Stimulated activated naive CD8-positive, alpha-beta T cell treated with anti-CD3 and anti-CD28 coated beads, Interleukin-15, amount 100 ng/mL, for 72 hours (primary cell): ENCODE data around the gene PLXDC2.
A peak's percentile ranks its signal among the peaks of the same experiment; 100 is the strongest.

Source experiments
- ATAC-seq: fragments of 150-1000 bp; cut with Tn5 transposase; 2 replicates; pipeline ENCODE4 v1.10.0; 2021; ENCODE audit warnings: mild to moderate bottlenecking, moderate library complexity
- DNase-seq, 2 donors: peaks; one replicate each; pipeline ENCODE4 v3.0.0; 2021 to 2022
- H3K27ac Mint-ChIP-seq, 2 donors: one replicate each; pipeline ENCODE4 v1.8.0; 2022; ENCODE audit warnings: mild to moderate bottlenecking in 2 of 2, mixed read lengths in 2 of 2, moderate library complexity in 2 of 2
- H3K27me3 Mint-ChIP-seq: one replicate; pipeline ENCODE4 v1.8.0; 2022; ENCODE audit warnings: mixed read lengths
- H3K4me1 Mint-ChIP-seq: one replicate; pipeline ENCODE4 v1.8.0; 2022; ENCODE audit warnings: mild to moderate bottlenecking, mixed read lengths
- H3K4me3 Mint-ChIP-seq, 2 donors: one replicate each; pipeline ENCODE4 v1.8.0; 2022; ENCODE audit warnings: mild to moderate bottlenecking in 2 of 2, mixed read lengths in 2 of 2, moderate library complexity in 1 of 2
- H3K9me3 Mint-ChIP-seq, 2 donors: one replicate each; pipeline ENCODE4 v1.8.0; 2022; ENCODE audit warnings: mixed read lengths in 2 of 2

Gene PLXDC2

DNA sequence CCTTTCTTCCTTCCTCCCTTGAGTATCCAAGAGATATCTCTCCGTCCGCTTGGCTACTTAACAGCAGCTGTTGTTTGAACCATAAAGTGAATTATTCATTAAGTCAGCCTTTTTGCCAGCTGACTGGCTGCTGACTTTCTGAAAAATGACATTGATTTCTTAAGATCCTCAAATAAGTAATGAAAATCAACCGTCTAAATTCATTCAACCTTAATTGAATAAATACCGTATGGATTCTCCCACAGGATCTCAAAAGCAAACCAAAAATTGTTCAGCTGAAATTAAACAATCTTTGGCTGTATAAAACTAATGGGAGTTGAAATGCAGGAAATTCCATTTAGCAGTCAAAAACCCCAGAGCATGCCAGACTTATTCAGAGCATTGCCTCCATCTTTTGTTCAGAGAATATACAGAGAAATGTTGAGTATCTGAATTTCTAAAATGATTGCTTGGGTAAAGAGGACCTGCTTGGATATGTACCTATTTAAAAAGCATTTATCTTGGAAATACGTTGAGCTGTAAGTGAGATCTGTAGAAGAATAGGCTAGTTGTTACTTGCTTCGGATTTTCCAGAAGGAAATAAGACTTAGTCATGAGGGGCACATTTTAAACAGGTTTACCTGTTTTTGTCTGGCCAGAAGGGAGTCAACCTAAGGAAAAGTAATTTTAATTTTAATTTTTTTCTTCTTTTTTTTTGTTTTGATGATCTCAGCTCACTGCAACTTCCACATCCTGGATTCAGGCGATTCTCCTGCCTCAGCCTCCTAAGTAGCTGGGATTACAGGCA is 136.2 kb downstream of the PLXDC2 start:
- DNase-seq (no peak), ATAC-seq (no peak)
- H3K27me3 Mint-ChIP-seq, result no peaks in the 10 kb centered on the region
- H3K27ac Mint-ChIP-seq, result no peak overlapping the region
- H3K9me3 Mint-ChIP-seq, result no peaks in the 10 kb centered on the region
- no peak overlapping the region for H3K4me3 Mint-ChIP-seq
- no peaks in the 10 kb centered on the region for H3K4me1 Mint-ChIP-seq

DNA sequence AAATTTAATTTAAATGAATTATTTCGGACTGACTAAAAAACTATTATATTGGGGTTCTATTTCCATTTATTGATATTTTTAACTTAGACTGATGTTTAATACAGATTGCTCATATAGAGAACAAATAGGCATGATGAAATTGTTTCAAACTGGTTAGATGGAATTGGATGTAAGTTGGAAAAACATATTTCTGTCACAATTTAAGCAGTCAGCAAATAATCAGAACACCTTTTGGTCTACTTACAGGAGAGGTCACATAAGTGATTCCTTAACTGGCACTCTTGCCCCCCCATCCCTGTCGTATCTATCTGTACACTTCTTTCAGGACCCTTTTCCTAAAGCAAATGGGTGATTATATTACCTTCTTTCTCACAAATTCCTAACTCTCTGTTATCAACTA is 138.4 kb downstream of the PLXDC2 start:
- Mint-ChIP-seq H3K27ac (no peak overlapping the region), H3K4me3 (no peak overlapping the region), H3K27me3 (no peaks in the 10 kb centered on the region), H3K4me1 (no peaks in the 10 kb centered on the region), H3K9me3 (no peaks in the 10 kb centered on the region)
- no peak for DNase-seq
- no peak for ATAC-seq

DNA sequence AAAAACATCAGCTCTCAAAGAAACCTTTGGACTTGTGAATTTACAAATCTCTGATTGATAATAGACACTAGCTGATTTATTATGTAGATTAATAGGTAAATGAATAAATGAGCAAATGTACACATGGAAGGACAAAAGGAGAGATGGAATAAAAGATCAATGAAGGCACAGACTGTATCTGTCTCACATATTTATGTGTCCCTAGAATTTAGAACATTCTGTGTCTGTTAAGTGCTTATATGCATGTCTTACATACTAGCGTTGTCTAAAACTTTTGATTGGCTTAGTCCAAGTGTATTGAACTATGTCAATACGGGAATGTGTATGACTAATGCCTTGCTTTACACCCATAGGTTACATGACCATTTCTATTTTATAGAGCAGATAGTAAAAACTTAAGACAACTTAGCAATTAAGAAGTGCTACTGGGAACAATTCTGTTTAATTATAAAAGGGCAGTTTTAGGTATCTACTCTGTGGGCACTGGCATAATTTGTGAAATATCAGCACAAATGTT is 140.3 kb downstream of the PLXDC2 start:
- H3K27me3 Mint-ChIP-seq, result no peaks in the 10 kb centered on the region
- ATAC-seq (no peak), DNase-seq (no peak)
- H3K4me3 Mint-ChIP-seq, result no peak overlapping the region
- H3K27ac Mint-ChIP-seq, result no peak overlapping the region
- H3K4me1 Mint-ChIP-seq, result no peaks in the 10 kb centered on the region
- no peaks in the 10 kb centered on the region for H3K9me3 Mint-ChIP-seq

DNA sequence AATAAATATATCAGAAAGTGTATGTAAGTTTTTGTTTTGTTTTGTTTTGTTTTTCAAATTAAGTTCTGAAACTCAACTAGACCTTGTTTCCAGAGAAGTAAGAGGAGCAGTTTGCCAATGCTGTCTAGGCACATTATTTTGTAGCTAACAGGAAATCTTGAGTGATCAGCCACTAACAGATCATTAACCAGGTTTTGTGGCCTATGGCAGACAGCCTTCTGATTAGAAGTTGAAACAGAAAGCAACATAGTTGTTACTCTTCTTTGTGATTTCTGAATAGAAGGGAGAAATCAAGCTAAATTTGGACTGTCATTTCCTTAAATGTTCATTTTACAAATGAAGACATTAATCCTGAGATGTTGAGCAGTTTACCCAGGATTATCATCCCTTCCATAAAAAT is 142.6 kb downstream of the PLXDC2 start:
- H3K27ac Mint-ChIP-seq, result no peak overlapping the region

DNA sequence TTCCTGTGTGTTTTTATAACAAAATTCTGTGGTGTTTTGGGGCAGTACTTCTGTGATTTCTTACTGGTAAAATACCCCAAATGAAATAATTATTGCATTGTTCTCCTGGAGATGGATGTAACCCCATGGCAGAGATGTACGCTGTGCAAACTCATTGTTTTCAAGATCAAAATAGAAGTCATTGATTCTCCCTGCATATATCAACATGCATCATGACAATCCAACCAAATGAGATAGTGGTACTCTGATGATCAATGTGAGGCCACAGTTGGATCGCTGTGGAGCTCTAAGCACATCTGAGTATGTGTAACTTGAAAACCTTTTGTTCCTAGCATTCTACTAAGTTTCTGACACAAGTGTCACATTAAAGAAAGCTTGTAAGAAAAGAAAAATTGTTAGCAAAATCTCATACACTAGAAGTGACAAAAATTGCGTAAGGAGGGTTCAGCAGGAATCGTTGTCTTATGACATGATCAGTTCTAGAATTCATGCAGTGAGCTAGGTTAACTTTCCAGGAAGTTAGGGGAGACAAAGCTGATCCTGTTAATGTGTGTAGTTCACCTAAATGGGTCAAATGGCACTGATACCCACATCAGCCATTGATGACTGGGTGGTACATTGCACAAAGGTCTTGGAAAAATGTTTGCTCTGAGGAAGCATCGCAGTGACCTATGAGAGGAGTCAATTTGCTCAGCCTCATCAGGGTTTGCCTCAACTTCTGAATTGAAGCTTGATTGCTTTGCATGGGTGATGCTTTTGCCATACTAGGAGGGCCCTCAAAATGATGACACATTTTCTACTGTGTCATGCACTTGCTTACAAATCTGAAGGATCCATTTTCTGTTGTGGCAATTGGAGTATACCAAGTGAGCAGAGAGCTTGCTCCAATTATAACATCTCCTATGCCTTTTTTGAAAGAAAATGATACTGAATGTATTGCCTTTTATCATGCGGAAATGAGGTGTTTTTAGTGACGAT is 145.1 kb downstream of the PLXDC2 start:
- H3K4me1 Mint-ChIP-seq, result no peaks in the 10 kb centered on the region
- H3K4me3 Mint-ChIP-seq, result no peak overlapping the region

More for the DNA sequence above, 142.6 kb downstream of the PLXDC2 start:
- no peak overlapping the region for H3K4me3 Mint-ChIP-seq
- DNase-seq, result no peak
- no peaks in the 10 kb centered on the region for H3K9me3 Mint-ChIP-seq
- no peaks in the 10 kb centered on the region for H3K4me1 Mint-ChIP-seq
- ATAC-seq, result no peak
- H3K27me3 Mint-ChIP-seq, result no peaks in the 10 kb centered on the region

DNA sequence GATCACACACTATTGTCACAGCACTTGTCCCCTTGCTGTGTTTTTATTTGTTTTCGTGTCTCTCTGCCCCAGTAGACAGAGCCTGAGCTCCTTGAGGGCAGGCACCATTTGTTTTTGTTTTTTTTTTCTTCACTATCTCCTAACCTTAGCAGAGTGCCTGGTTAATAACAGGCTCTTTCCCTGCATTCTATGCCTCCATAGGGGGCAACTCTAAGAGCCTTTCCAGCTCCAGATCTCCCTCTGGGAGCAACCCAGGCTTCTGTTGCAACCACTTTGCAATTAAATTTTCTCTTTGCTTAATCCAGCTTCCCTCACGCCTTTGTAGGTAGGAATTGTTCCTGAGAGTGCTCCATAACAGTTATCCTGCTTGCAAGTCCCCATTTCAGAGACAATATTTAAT is 148.4 kb downstream of the PLXDC2 start:
- DNase-seq, result no peak
- Mint-ChIP-seq H3K27ac (peak overlapping the region in 1 of 2 donors; percentile 71), H3K9me3 (no peaks in the 10 kb centered on the region), H3K4me3 (no peak overlapping the region), H3K27me3 (no peaks in the 10 kb centered on the region), H3K4me1 (no peaks in the 10 kb centered on the region)
- ATAC-seq, result no peak

More for the DNA sequence above, 145.1 kb downstream of the PLXDC2 start:
- ATAC-seq, result no peak
- Mint-ChIP-seq H3K27me3 (no peaks in the 10 kb centered on the region), H3K27ac (no peak overlapping the region), H3K9me3 (no peaks in the 10 kb centered on the region)
- no peak for DNase-seq

DNA sequence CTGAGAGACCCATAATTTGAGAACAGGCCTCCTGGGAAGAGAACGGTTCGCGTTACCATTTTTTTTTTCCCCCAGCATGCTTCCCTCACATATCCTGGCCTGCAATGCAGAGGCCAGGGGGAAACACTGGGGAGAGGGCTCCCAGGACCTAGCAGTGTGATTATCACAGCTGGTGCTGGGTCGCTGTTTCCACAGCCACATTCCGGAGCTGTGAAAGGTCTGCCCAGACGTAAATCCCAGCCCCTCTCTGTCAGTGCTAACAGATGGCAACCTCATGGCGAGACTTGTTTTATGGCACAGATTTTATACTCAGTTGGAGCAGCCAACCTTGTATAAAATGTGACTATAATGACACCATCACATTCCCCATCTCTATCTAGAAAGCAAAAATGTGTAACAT is 150.5 kb downstream of the PLXDC2 start:
- Mint-ChIP-seq H3K4me1 (no peaks in the 10 kb centered on the region), H3K9me3 (no peaks in the 10 kb centered on the region), H3K27ac (no peak overlapping the region), H3K27me3 (no peaks in the 10 kb centered on the region), H3K4me3 (no peak overlapping the region)
- ATAC-seq (no peak), DNase-seq (no peak)

DNA sequence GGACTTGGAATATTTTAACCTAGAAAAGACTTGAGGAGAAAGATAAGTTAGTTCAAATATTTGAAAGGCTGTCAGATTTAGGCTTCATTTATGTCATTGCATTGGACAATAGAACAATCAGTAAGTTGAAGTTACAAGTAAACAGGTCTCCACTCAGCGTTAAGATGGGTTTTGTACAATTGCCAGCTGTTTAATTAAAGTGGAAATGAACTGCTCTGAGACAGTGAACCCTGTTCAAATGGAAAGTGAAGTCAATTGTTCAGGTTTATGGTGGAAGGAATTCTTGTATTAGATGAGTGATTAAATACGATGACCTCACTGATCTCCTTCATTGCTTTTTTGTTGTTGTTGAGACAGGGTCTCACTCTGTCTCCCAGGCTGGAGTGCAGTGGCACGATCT is 151.7 kb downstream of the PLXDC2 start:
- ATAC-seq (no peak), DNase-seq (no peak)
- Mint-ChIP-seq H3K4me1 (no peaks in the 10 kb centered on the region), H3K27ac (no peak overlapping the region), H3K27me3 (no peaks in the 10 kb centered on the region), H3K4me3 (no peak overlapping the region), H3K9me3 (no peaks in the 10 kb centered on the region)

DNA sequence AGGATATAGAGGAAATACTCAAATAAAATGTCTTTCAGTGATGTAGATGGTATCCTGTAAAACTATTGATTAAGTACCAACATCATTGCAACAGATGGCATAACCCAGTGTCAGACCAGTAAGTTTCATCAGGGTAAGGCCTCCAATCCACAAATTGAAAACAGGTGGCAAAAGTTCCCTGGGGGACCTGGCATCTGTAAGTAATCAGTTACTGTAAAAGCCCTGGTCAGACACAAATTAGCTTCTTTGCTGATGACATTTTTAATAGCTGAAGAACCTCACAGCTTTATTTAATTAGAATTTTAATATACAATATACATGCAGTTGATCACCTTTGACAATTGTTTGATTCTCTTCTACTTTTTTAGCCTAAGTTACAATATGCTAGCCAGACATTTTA is 152.5 kb downstream of the PLXDC2 start:
- Mint-ChIP-seq H3K27ac (no peak overlapping the region), H3K27me3 (no peaks in the 10 kb centered on the region), H3K4me3 (no peak overlapping the region), H3K9me3 (no peaks in the 10 kb centered on the region), H3K4me1 (no peaks in the 10 kb centered on the region)
- ATAC-seq (no peak), DNase-seq (no peak)

DNA sequence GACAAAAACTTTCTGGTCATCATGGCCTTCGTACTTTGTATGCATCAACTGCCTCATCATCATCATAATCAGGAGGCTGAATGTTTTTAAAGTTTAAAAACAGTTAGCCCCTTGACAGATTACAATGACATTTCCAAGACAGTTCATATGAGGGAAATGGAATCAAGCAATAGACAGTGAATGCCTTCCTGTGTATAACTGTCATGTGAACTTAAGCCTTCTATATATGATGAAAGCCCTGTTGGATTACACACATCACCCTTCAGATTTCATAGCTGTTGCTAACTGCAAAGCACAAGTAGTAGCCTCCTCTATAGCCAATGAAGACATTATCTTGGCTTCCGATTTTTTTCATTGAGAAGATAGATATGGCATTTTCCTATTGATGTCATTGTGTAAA is 154.0 kb downstream of the PLXDC2 start:
- ATAC-seq, result no peak
- DNase-seq, result no peak
- Mint-ChIP-seq H3K4me1 (no peaks in the 10 kb centered on the region), H3K27ac (no peak overlapping the region), H3K27me3 (no peaks in the 10 kb centered on the region), H3K4me3 (no peak overlapping the region), H3K9me3 (no peaks in the 10 kb centered on the region)

DNA sequence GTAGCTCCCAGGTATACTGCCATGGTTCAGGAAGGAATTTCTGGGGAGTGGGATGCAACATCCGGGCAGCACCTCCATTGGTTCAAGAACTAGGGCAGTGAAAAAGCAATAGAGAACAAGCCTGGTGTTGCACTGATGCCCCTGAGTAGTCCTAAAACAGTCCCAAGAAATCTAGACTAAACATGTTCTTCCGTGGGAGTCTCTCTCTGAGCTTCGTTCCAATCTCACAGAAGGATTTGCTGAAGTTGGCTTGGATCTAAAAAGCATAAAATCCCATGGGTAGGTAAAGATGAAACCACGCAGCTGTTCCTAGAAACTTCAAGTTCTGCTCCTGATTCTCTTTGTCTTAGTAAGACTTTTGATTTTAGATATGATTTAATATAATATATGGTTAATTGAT is 154.5 kb downstream of the PLXDC2 start:
- ATAC-seq, result no peak
- no peaks in the 10 kb centered on the region for H3K27me3 Mint-ChIP-seq
- no peak overlapping the region for H3K27ac Mint-ChIP-seq

DNA sequence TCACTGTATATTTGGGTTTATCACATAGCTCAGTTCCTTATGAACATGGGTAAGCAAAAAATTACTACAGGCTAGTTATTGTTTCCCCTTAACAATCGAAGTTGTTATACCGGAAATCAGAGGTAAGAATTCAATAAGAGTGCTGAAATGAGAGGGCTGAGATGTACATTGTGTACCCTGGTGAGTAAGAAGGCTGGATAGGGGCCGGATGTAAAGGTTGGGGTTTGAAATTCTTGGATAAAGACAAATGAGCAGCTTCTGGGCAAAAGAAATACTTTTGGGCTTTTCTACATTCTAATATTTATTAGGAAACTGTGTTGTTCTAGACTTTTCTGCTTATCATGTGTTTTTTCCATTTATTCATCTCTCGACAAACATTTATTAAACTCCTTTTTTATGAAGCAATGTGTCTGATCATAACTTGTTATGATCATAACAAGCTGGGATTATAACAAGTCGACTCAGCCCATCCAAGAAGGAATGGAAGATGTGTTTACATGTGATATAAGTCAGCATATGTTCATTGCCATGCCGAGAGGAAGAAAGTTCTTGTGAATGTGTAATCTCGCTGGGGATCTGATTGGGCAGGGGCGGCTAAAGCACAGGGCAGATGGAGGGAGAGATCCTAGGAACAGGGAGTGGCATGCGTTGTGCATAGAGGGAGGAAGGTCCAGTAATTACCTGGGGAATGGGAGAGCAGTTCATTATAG is 155.3 kb downstream of the PLXDC2 start:
- Mint-ChIP-seq H3K9me3 (no peaks in the 10 kb centered on the region), H3K4me3 (no peak overlapping the region), H3K4me1 (no peaks in the 10 kb centered on the region), H3K27me3 (no peaks in the 10 kb centered on the region), H3K27ac (no peak overlapping the region)
- DNase-seq, result no peak
- ATAC-seq, result no peak

More for the DNA sequence above, 154.5 kb downstream of the PLXDC2 start:
- no peak for DNase-seq
- no peak overlapping the region for H3K4me3 Mint-ChIP-seq
- H3K4me1 Mint-ChIP-seq, result no peaks in the 10 kb centered on the region
- H3K9me3 Mint-ChIP-seq, result no peaks in the 10 kb centered on the region

DNA sequence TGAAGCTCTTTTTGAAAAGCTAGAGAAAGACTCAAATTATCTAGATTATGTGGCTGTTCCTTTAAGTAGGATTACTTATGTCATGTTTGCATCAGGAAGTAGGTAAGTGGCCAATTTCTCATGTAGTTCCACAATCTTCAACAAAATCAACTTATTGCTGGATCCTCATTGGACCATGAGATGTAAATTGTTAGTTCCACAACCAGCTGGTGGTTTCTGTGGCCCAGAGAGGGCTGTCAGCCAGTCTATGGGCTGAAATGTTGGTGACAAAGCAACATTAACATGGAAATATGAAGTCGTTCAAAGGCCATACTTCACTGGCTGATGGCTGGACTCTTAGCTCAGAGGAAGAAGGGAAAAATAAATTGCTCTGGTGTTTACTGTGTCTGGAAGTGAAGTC is 157.9 kb downstream of the PLXDC2 start:
- no peak overlapping the region for H3K27ac Mint-ChIP-seq
- no peak for DNase-seq
- no peaks in the 10 kb centered on the region for H3K4me1 Mint-ChIP-seq
- H3K9me3 Mint-ChIP-seq, result no peaks in the 10 kb centered on the region
- no peak for ATAC-seq
- H3K4me3 Mint-ChIP-seq, result no peak overlapping the region
- H3K27me3 Mint-ChIP-seq, result no peaks in the 10 kb centered on the region

DNA sequence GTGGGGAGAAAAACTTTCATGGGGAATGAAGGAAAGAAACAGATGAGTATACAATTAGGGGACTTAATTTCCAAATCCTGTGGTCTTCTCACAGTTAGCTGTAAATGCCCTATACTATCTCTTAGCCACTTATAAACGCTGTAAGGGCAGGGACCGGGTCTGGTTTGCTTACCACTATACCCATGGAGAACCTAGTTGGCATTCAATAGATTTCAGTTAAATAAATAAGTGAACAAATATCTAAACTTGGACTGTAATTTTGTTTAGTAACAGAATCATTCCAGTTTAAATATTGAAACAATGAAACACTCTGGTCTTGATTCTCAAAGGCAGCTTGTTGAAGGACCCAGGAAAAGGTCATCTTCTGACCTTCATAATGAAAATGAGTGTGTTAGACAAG is 158.3 kb downstream of the PLXDC2 start:
- no peak for DNase-seq

DNA sequence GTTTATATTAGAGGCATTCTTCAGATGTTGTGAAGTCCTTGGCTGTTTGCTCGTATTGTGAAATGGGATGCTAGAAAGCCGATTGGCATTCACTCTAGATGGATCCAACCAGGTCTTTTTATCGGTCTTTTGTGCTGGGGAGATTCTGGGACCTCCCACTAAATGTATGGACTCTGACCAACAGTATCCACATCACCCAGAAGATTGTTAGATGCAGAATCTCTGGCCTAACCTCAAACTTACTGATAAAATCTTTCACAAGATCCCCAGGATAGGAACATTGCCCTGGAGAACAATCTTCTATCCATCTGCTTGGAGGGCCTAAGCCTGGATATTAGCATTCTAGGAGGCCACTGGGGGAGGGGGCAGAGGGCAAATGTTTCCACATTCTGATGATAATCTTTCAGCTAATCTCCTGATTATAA is 160.9 kb downstream of the PLXDC2 start:
- no peak overlapping the region for H3K27ac Mint-ChIP-seq
- no peaks in the 10 kb centered on the region for H3K9me3 Mint-ChIP-seq
- H3K4me3 Mint-ChIP-seq, result no peak overlapping the region
- DNase-seq (no peak), ATAC-seq (no peak)
- no peaks in the 10 kb centered on the region for H3K4me1 Mint-ChIP-seq
- H3K27me3 Mint-ChIP-seq, result no peaks in the 10 kb centered on the region

More for the DNA sequence above, 158.3 kb downstream of the PLXDC2 start:
- H3K27me3 Mint-ChIP-seq, result no peaks in the 10 kb centered on the region
- ATAC-seq, result no peak
- H3K4me3 Mint-ChIP-seq, result no peak overlapping the region
- no peaks in the 10 kb centered on the region for H3K4me1 Mint-ChIP-seq
- H3K9me3 Mint-ChIP-seq, result no peaks in the 10 kb centered on the region
- no peak overlapping the region for H3K27ac Mint-ChIP-seq
